ENCODE measurements around the gene DCTPP1.

GRCh38 chr16:30457256-30457655, 27.4 kb upstream of the DCTPP1 start:
- TF ChIP-seq, protein P1, sequence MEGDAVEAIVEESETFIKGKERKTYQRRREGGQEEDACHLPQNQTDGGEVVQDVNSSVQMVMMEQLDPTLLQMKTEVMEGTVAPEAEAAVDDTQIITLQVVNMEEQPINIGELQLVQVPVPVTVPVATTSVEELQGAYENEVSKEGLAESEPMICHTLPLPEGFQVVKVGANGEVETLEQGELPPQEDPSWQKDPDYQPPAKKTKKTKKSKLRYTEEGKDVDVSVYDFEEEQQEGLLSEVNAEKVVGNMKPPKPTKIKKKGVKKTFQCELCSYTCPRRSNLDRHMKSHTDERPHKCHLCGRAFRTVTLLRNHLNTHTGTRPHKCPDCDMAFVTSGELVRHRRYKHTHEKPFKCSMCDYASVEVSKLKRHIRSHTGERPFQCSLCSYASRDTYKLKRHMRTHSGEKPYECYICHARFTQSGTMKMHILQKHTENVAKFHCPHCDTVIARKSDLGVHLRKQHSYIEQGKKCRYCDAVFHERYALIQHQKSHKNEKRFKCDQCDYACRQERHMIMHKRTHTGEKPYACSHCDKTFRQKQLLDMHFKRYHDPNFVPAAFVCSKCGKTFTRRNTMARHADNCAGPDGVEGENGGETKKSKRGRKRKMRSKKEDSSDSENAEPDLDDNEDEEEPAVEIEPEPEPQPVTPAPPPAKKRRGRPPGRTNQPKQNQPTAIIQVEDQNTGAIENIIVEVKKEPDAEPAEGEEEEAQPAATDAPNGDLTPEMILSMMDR (IDR thresholded peaks at IDR 0.05; ENCODE audit: low read length) = no peak
- no peak for TF ChIP-seq EZH2 (IDR thresholded peaks at IDR 0.05; ENCODE audit: borderline replicate concordance, low read length)

Data from OCI-LY1 (cell line).